ENCODE results near the gene TMEM126B.
"Not testable (repeated sequence)": the region's sequence is repeated elsewhere in the genome, so short reads cannot be mapped to it uniquely, and the experiment has no call there.

Gene TMEM126B

GRCh38 chr11:85627998-85628770 is at the start of gene TMEM126B:
Gene TMEM126B, plus strand, starts transcription at chr11:85628593. Its CDS starts 15 bp downstream, at chr11:85628608.
- DNase-seq (ENCODE audit: low read depth in 2 of 2) = peak; percentile 94 to 97

DNA sequence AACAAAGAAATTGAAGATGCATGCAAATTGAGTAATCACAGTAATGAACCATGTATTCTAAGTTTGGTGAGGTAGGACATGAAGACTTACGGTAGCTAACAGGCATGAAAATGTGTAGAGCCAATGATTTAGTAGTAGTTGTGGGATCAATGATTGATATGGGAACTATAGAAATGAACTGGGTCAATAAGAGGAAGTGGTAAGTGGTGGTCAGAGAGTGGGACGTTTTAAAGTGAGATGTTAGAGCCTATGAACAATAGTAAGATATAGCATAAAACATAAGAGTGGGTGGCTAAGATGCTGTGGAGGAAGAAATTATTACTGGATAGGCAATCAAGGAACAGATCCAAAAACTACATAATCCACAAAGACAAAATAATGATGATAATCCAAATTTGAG is 46.3 kb upstream of the TMEM126B start:
- DNase-seq (ENCODE audit: low read depth in 2 of 2) = no peak

DNA sequence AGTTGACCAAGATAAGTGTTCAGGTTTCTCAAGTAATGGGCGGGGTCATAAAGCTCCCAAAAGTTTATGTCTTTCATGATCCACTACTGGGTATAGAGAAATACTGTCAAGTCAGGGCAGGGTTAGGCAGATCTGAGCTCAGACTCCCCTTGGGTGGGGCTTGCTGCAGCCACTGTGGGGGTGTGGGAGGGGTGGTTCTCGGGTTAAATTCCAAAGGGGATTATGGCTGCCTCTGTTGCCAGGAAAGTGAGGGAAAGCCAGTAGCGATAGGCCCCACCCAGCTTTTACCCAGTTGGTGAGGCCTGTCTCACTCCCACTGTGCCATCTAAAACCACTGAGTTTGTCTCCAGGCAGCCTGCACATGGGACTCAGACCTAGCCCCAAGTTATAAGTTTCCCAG is 39.0 kb upstream of the TMEM126B start:
- no peak for DNase-seq (ENCODE audit: low read depth in 2 of 2)

GRCh38 chr11:85590848-85591483 is 37.4 kb upstream of the TMEM126B start:
- no peak for DNase-seq (ENCODE audit: low read depth in 2 of 2)

- no peak for DNase-seq (ENCODE audit: low read depth in 2 of 2)
Measured at GRCh38 chr11:85595285-85595884, 33.0 kb upstream of the TMEM126B start.

DNA sequence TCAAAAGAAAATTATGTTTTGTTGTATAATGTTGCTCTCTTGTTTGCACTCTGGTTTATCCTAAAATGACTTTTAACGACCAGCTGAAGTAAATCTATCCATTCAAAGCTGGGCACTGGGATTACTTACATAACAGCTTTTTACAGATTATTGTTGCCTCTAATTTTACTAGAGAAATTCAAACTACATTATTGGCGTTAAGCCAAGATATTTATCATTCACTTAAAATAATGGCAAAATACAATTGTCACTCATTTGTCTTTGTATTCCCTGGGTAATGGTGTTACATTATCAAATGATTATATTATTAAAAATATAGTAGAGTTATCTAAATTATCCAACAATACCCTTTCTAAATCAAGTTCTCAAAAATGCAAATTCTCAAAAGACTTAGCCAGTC is 31.5 kb upstream of the TMEM126B start:
- DNase-seq (ENCODE audit: low read depth in 2 of 2) = no peak

- DNase-seq (ENCODE audit: low read depth in 2 of 2) = no peak
Measured at GRCh38 chr11:85599083-85599482, 29.3 kb upstream of the TMEM126B start.

GRCh38 chr11:85602526-85603213 is 25.7 kb upstream of the TMEM126B start:
- DNase-seq (ENCODE audit: low read depth in 2 of 2) = no peak

- no peak for DNase-seq (ENCODE audit: low read depth in 2 of 2)
Measured at GRCh38 chr11:85603220-85603619, 25.2 kb upstream of the TMEM126B start.

- DNase-seq (ENCODE audit: low read depth in 2 of 2) = not testable (repeated sequence)
Measured at GRCh38 chr11:85606237-85606636, 22.2 kb upstream of the TMEM126B start.

DNA sequence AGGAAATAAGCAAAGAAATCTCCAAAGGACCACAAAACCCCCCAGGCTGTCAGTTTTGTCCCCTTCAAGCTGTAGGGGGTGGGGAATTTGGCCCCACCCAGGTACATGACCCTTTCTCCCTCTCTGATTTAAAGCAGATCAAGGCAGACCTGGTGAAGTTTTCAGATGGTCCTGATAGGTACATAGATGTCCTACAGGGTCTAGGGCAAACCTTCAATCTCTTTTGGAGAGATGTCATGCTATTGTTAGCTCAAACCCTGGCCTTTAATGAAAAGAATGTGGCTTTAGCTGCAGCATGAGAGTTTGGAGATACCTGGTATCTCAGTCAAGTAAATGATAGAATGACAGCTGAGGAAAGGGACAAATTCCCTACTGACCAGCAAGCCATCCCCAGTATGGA is 19.8 kb upstream of the TMEM126B start:
- not testable (repeated sequence) for DNase-seq (ENCODE audit: low read depth in 2 of 2)

DNA sequence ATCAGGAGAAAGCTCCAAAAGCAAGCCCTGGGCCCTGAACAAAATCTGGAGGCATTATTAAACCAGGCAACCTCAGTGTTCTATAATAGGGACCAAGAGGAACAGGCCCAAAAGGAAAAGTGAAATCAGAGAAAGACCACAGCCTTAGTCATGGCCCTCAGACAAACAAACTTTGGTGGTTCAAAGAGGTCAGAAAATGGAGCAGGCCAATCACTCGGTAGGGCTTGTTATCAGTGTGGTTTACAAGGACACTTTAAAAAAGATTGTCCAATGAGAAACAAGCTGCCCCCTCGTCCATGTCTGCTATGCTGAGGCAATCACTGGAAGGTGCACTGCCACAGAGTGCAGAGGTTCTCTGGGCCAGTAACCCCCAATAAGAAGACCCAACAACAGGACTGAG is 19.1 kb upstream of the TMEM126B start:
- DNase-seq (ENCODE audit: low read depth in 2 of 2) = not testable (repeated sequence)

DNA sequence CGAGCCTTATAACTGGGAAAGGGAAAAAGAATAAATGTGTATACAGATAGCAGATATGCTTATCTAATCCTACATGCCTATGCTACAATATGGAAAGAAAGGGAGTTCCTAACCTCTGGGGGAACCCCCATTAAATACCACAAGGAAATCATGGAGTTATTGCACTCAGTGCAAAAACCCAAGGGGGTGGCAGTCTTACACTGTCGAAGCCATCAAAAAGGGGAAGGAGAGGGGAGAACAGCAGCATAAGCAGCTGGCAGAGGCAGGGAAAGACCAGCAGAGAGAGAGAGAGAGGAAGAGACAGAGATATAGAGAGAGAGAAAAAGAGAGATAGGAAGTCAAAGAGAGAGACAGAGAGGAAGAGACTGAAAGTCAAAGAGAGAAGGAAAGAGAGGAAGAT is 16.8 kb upstream of the TMEM126B start:
- DNase-seq (ENCODE audit: low read depth in 2 of 2) = not testable (repeated sequence)

GRCh38 chr11:85619499-85619898 is 8.9 kb upstream of the TMEM126B start:
- no peak for DNase-seq (ENCODE audit: low read depth in 2 of 2)

DNA sequence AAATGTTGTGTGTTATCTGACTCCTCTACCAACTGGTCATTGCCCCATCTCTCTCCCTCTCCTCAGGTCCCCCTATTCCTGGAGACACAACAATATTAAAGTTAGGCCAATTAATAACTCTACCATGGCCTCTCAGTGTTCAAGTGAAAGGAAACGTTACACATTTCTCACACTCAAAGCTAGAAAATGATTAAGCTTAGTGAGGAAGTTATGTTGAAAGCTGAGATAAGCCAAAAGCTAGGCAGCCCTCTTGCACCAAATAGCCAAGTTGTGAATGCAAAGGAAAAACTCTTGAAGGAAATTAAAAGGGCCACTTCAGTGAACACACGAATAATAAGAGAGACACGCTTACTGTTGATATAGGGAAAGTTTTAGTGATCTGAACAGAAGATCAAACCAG is 8.1 kb upstream of the TMEM126B start:
- DNase-seq (ENCODE audit: low read depth in 2 of 2) = no peak

DNA sequence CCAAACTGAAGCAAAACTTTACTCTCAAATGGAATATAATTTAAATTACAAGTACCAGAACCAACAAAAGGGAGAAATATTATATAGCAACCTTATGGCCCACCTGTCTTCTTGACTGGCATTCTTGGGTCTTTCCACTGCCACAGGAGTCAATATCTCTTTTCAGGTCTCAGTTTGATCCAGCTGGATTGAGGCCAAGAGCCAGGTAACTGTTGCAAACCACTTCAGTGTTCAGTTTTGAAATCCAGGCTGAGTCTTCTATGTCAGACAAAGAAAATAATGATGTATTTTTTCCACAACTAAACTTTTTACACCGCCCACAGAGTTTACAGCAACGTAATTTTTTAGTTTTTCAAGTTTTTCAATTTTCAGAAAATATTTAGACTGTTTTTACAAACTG is 1.9 kb upstream of the TMEM126B start:
- no peak for DNase-seq (ENCODE audit: low read depth in 2 of 2)

DNA sequence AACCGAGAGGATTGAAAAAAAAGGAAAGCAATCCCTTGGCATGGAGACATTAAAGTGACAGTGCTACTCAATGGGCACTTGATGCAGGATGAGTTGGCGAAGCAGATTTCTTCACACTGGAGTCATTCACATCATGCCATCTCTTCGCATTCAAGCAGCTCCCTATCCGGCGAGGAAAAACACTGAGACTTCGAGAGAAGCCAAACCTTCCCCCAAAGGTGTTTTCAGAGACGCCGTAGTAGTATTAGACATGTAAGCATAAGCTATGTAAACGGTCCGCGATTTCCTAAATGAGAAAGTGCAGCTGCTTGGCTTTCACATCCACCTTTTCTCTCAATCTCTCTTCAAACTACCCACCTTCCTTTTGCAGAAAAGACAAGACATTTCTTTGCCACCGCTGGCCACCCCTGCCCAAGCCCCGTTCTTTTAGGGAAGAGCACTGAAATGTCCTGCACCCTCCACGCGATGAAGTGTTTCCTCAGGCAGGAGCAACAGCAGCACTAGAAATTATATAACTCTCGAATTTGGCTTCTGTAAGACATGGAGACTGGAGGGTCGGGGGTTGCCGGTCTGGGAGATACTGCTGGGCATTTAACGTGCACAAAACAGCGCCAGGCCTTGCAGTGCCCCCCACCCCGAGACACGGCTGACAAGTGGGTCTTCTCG is 928 bp upstream of the TMEM126B start, which contains the start of gene DLG2:
TSS of gene DLG2 (minus strand) at position 13 of the 666 bp plus-strand sequence.
- DNase-seq (ENCODE audit: low read depth in 2 of 2) = no peak

GRCh38 chr11:85628771-85629341 is 463 bp downstream of the TMEM126B start:
- no peak for DNase-seq (ENCODE audit: low read depth in 2 of 2)

- DNase-seq (ENCODE audit: low read depth in 2 of 2) = no peak
Measured at GRCh38 chr11:85634747-85635146, 6.4 kb downstream of the TMEM126B start.

DNA sequence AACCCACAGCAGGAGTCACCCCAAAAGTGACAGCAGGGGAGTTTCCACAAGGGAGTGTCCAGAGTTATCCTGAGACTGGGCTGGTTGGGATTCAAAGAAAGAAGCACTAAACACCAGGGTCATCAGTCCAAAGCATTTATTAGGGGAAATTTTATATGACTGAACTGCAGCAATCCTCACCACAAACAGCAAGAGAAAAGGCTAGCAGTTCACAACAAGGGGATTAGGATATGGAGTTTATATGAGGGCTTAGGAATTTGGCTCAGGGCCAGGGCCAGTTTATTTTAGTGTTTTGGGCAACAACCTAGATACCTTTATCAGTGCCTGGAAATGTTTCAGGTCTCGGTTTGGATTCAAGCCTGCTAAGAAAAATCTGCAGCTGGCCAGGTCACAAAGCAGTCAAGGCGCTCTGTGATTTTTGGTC is 14.8 kb downstream of the TMEM126B start:
- no peak for DNase-seq (ENCODE audit: low read depth in 2 of 2)

GRCh38 chr11:85647078-85647477 is 18.7 kb downstream of the TMEM126B start:
- DNase-seq (ENCODE audit: low read depth in 2 of 2) = no peak
